Measurements from ENCODE around the gene RBM4. TPM values are rescaled to one million over a fixed set of nuclear protein-coding genes. Genes with fewer than 3 reads are reported as not detected.

RBM4 gene
- total and polyA plus RNA-seq, 9 donors, result 64.0 to 177 (median 121) TPM

- 10 to 16% (median 11%) methylated on average over 59 to 68 of the region's 68 CpGs for WGBS, 3 donors
- peaks cover 14% of the 10 kb centered on the region for H3K4me1 ChIP-seq (ENCODE audit: insufficient read depth)
- DNase-seq, result peak; percentile 98 to 99 (median 99)
- intact Hi-C loops (cut with DNase I), result loop anchor here in 2 of 4 donors (1.0 to 10.0 kb wide), 2 partner anchors 21 to 82 kb away; partner anchors contain the start of gene RBM4B (in 1 of the 2)
- no peaks in the 10 kb centered on the region for H3K36me3 ChIP-seq
- peak within 1 kb of the TSS; percentile 63 for H3K4me3 ChIP-seq
- H3K9me3 ChIP-seq, result no peaks in the 10 kb centered on the region
- peak within 1 kb of the TSS; percentile 45 to 82 for H3K27ac ChIP-seq
- H3K27me3 ChIP-seq, result no peaks in the 10 kb centered on the region
- TF ChIP-seq POLR2A (IDR thresholded peaks at IDR 0.05), result peak; percentile 96
- no peak for TF ChIP-seq EP300 (IDR thresholded peaks at IDR 0.05)
- peak; percentile 29 to 84 (median 79) for TF ChIP-seq CTCF (IDR thresholded peaks at IDR 0.05)
These were observed 45.8 kb upstream of the RBM4 start, which contains the start of the genes CCDC87 and CCS for GRCh38 chr11:66592457-66593302. Gene CCDC87 (minus strand): TSS chr11:66593063. CDS start chr11:66593015, 48 bp downstream. Gene CCS (plus strand): TSS chr11:66593185. CDS start chr11:66593262, 77 bp downstream.

DNA sequence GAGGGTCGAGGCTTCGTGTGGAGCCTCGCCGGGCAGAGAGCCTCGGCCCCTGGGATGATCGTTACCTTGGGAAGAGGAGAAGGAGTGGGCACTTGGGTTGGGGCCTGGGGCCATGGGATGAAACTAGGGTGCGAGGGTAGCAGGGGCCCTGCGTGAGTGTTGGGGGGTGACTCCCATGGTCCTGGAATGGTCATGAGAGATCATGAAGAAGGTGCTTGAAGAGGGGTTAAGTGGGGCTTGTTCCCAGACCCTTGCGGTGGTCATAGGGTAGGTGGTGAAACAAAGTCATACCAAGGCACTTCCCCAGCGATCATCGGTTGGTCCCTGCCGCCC lies 45.2 kb upstream of the RBM4 start:
- no peaks in the 10 kb centered on the region for H3K9me3 ChIP-seq
- intact Hi-C loops (cut with DNase I), result loop anchor here in 1 of 4 donors (10.0 kb wide), 1 partner anchor 82 kb away; the partner anchor contains the start of gene RBM4B
- no peaks in the 10 kb centered on the region for H3K27me3 ChIP-seq
- WGBS, 3 donors, result 6 to 9% (median 6%) methylated on average over 12 of the region's 12 CpGs
- peak in 2 of 5 donors; percentile 28 to 30 for DNase-seq
- TF ChIP-seq POLR2A (IDR thresholded peaks at IDR 0.05), result no peak
- TF ChIP-seq EP300 (IDR thresholded peaks at IDR 0.05), result no peak
- H3K27ac ChIP-seq, result peak overlapping the region; percentile 45 to 82
- H3K4me3 ChIP-seq, result peak overlapping the region; percentile 63
- no peaks in the 10 kb centered on the region for H3K36me3 ChIP-seq
- H3K4me1 ChIP-seq (ENCODE audit: insufficient read depth), result peaks cover 14% of the 10 kb centered on the region

DNA sequence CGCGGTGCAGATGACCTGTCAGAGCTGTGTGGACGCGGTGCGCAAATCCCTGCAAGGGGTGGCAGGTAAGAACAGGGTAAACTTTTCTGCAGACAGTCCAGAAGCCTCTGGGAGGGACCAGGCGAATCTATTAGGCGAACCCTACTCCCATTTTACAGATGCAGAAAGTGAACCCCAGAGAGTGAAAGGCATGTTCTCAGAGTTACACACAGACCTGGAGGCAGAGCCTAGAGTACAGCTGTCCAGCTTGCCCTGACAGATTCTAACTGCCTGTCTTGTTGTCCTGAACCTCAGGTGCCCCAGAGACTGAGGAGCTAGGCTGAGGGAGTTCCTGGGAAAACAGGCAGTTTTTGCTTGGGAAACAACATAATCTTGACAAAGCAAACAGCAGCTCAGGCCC lies 44.9 kb upstream of the RBM4 start:
- Histone ChIP-seq H3K9me3 (no peaks in the 10 kb centered on the region), H3K27me3 (no peaks in the 10 kb centered on the region), H3K36me3 (no peaks in the 10 kb centered on the region), H3K4me1 (ENCODE audit: insufficient read depth) (peaks cover 14% of the 10 kb centered on the region), H3K4me3 (peak overlapping the region; percentile 63), H3K27ac (peak overlapping the region; percentile 45 to 82)
- intact Hi-C loops (cut with DNase I), result loop anchor here in 1 of 4 donors (10.0 kb wide), 1 partner anchor 81 kb away; the partner anchor contains the start of gene RBM4B
- DNase-seq, result no peak
- no peak for TF ChIP-seq POLR2A (IDR thresholded peaks at IDR 0.05)
- TF ChIP-seq EP300 (IDR thresholded peaks at IDR 0.05), result no peak
- no peak for TF ChIP-seq CTCF (IDR thresholded peaks at IDR 0.05)
- 59 to 73% (median 64%) methylated on average over 7 of the region's 7 CpGs for WGBS, 3 donors

GRCh38 chr11:66595245-66595904 lies 43.1 kb upstream of the RBM4 start:
- H3K36me3 ChIP-seq, result no peaks in the 10 kb centered on the region
- no peaks in the 10 kb centered on the region for H3K27me3 ChIP-seq
- WGBS, 3 donors, result 3 to 16% (median 10%) methylated on average over 5 of the region's 5 CpGs
- H3K4me1 ChIP-seq (ENCODE audit: insufficient read depth), result peaks cover 14% of the 10 kb centered on the region
- peak; percentile 51 to 75 (median 71) for DNase-seq
- H3K27ac ChIP-seq, result peak overlapping the region in 1 of 2 donors; percentile 51
- no peak for TF ChIP-seq EP300 (IDR thresholded peaks at IDR 0.05)
- no peaks in the 10 kb centered on the region for H3K9me3 ChIP-seq
- intact Hi-C loops (cut with DNase I), result loop anchor here in 1 of 4 donors (10.0 kb wide), 1 partner anchor 79 kb away; the partner anchor contains the start of gene RBM4B
- H3K4me3 ChIP-seq, result no peak overlapping the region

- Histone ChIP-seq H3K36me3 (no peaks in the 10 kb centered on the region), H3K9me3 (no peaks in the 10 kb centered on the region), H3K27ac (no peak overlapping the region), H3K4me1 (ENCODE audit: insufficient read depth) (peaks cover 8% of the 10 kb centered on the region), H3K27me3 (no peaks in the 10 kb centered on the region), H3K4me3 (no peak overlapping the region)
- no peak for DNase-seq
- intact Hi-C loops (cut with DNase I), result loop anchor here in 1 of 4 donors (10.0 kb wide), 1 partner anchor 76 kb away; the partner anchor contains the start of gene RBM4B
- WGBS, 3 donors, result 92 to 96% (median 96%) methylated on average over 6 of the region's 6 CpGs
- no peak for TF ChIP-seq CTCF (IDR thresholded peaks at IDR 0.05)
- TF ChIP-seq EP300 (IDR thresholded peaks at IDR 0.05), result no peak
- no peak for TF ChIP-seq POLR2A (IDR thresholded peaks at IDR 0.05)
These were observed 39.5 kb upstream of the RBM4 start for GRCh38 chr11:66598993-66599392.
